ENCODE data around the gene DNTT. TPM values are rescaled to one million over a fixed set of nuclear protein-coding genes. Genes with fewer than 3 reads are reported as not detected.

DNTT gene
- total and polyA plus RNA-seq, 2 of the 13 experiments (the other 11 are each of a cell fraction or from before 2014, with no cell fraction given) = not detected

DNA sequence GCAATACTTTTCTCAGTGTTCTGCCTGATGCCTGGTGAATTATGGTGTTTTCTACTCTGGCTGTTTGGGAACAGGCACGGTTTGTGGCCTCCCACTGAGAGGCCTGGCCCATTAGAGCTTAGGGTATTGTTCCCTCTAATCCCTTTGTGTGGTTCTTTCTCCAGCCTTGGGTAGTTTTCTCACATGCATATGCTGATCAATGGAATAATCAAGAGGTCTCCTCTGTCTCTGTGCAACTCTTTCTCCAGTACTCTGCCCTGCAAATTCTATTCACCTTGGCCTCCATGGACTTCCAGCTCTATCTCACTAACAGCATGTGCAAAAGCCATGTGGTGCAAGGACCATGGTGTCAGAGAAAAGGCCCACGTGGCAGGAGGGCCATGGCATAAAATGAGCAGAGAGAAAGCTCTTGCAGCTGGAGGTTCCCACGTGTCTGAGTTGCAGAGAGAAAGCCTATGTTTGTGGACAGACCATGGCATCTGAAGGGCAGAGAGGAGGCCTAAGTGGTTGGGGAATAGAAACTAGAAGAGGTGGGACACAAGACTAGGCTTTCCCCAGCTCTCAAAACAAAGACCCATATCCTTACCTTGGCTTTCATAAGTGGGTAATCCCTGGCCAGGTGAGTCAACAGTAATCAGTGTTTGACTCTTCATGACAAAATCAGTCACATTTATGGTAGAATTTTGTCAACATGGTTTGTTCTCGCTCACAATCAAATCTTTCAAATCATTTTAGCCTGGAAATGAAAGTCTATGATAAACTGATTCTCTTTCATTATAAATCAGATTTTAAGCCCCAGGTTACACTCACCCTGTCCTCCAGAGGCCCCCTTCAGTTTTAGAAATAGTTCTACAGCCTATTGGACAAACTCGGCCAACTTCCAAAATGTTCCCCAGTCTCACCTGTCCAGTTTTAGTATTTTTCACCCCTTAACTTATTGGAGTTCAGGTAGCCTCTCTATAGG is 37.3 kb downstream of the DNTT start:
- in situ Hi-C loops (cut with HindIII; ENCODE audit: extremely low pct_ligation_motif_present, low pct_unique_long_range_greater_than_20kb) (no loop called here), intact Hi-C loops (cut with micrococcal nuclease; ENCODE audit: unreplicated experiment) (no loop called here)
- no peak for FAIRE-seq

More for the DNA sequence above, 37.3 kb downstream of the DNTT start:
- Histone ChIP-seq H4K20me1 (ENCODE audit: insufficient read depth, low read length) (no peaks in the 10 kb centered on the region), H3K9me3 (ENCODE audit: low read length) (no peaks in the 10 kb centered on the region), H3K79me2 (ENCODE audit: insufficient read depth, low read length) (no peaks in the 10 kb centered on the region), H3K4me1 (ENCODE audit: insufficient read depth, low read length) (no peaks in the 10 kb centered on the region), H3K9ac (ENCODE audit: insufficient read depth, low read depth, low read length) (no peak overlapping the region), H3K27ac (ENCODE audit: extremely low read length, insufficient read depth, low read length) (no peak overlapping the region), H3K27me3 (ENCODE audit: control insufficient read depth in 1 of 2, insufficient read depth in 2 of 2, low read length in 2 of 2) (0 out of 5 replicates have a peak, but pooled peaks cover 0 to 7% of the 10 kb centered on the region in 2 experiments), H3K4me3 (replicated peaks in 1 of 3; ENCODE audit: insufficient read depth in 1 of 3, low read depth in 2 of 3, low read length in 3 of 3) (no peak overlapping the region), H2AFZ (ENCODE audit: low read length) (no peak overlapping the region), H3K4me2 (ENCODE audit: low read depth, low read length) (no peak overlapping the region), H3K36me3 (replicated peaks in 1 of 2; ENCODE audit: control insufficient read depth in 1 of 2, insufficient read depth in 2 of 2, low read length in 2 of 2) (no peaks in the 10 kb centered on the region)
- DNase-seq (ENCODE audit: low spot score) (no peak), ATAC-seq (no peak)
- ChIA-PET POLR2A (no interaction called here), CTCF (ENCODE audit: low intra/inter-chr PET ratio, low total read pairs) (interaction anchor here (1.5 kb wide), 1 partner anchor 324 kb away, joined by 6 read pairs; no protein-coding TSS in a partner anchor)
- WGBS (ENCODE audit: low lambda C conversion rate) = 1% methylated on average over 5 of the region's 5 CpGs
- no TSS peak for BruUV-seq (replicated peaks)
- TF ChIP-seq ZNF256 (CRISPR knock-in tag; conservative IDR thresholded peaks at IDR 0.05) (no peak), MXI1 (IDR thresholded peaks at IDR 0.05; ENCODE audit: borderline replicate concordance, low read depth, low read length) (no peak), ZNF333 (CRISPR knock-in tag; IDR thresholded peaks at IDR 0.05; ENCODE audit: borderline replicate concordance) (no peak), RCOR2 (CRISPR knock-in tag; IDR thresholded peaks at IDR 0.05) (no peak)
- TF ChIP-seq, protein P1, sequence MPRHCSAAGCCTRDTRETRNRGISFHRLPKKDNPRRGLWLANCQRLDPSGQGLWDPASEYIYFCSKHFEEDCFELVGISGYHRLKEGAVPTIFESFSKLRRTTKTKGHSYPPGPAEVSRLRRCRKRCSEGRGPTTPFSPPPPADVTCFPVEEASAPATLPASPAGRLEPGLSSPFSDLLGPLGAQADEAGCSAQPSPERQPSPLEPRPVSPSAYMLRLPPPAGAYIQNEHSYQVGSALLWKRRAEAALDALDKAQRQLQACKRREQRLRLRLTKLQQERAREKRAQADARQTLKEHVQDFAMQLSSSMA (CRISPR knock-in tag; IDR thresholded peaks at IDR 0.05) = no peak
- TF ChIP-seq, protein P2, sequence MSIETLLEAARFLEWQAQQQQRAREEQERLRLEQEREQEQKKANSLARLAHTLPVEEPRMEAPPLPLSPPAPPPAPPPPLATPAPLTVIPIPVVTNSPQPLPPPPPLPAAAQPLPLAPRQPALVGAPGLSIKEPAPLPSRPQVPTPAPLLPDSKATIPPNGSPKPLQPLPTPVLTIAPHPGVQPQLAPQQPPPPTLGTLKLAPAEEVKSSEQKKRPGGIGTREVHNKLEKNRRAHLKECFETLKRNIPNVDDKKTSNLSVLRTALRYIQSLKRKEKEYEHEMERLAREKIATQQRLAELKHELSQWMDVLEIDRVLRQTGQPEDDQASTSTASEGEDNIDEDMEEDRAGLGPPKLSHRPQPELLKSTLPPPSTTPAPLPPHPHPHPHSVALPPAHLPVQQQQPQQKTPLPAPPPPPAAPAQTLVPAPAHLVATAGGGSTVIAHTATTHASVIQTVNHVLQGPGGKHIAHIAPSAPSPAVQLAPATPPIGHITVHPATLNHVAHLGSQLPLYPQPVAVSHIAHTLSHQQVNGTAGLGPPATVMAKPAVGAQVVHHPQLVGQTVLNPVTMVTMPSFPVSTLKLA (IDR thresholded peaks at IDR 0.05) = peak; percentile 93
